ENCODE data around the gene C17orf107.

DNA sequence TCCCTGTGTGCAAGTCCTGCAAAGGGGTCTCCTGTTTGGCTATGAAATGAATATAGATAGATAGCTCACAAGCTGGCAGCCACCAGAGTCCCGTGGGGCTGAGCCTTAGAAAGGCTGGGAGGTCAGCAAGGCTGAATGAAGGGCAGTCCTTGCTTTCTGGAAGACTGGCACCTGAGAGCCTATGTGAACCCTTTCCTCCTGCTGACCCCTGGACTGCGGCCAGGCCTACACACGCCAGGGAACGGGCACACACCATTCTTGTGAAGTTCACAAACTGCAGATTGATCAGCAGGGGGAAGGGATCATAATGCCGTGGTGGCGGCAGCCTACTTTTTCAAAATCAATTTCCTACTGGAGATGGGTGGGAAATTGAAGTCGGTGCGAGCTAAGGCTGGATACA, 985 bp upstream of the C17orf107 start:
- TF ChIP-seq, protein P1, sequence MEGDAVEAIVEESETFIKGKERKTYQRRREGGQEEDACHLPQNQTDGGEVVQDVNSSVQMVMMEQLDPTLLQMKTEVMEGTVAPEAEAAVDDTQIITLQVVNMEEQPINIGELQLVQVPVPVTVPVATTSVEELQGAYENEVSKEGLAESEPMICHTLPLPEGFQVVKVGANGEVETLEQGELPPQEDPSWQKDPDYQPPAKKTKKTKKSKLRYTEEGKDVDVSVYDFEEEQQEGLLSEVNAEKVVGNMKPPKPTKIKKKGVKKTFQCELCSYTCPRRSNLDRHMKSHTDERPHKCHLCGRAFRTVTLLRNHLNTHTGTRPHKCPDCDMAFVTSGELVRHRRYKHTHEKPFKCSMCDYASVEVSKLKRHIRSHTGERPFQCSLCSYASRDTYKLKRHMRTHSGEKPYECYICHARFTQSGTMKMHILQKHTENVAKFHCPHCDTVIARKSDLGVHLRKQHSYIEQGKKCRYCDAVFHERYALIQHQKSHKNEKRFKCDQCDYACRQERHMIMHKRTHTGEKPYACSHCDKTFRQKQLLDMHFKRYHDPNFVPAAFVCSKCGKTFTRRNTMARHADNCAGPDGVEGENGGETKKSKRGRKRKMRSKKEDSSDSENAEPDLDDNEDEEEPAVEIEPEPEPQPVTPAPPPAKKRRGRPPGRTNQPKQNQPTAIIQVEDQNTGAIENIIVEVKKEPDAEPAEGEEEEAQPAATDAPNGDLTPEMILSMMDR (IDR thresholded peaks at IDR 0.05): no peak
- TF ChIP-seq POLR2A (IDR thresholded peaks at IDR 0.05): no peak
